ENCODE measurements around the gene TMEM132C. TPM values are rescaled to one million over a fixed set of nuclear protein-coding genes. Genes with fewer than 3 reads are reported as not detected.

Gene TMEM132C
- total RNA-seq, 6 experiments from 2014 or later, result 0.04 to 0.19 (median 0.06) TPM; not detected in 3

GRCh38 chr12:128549601-128550218 is 282.7 kb downstream of the TMEM132C start:
- TF ChIP-seq CTCF (IDR thresholded peaks at IDR 0.05), result no peak
- no peak for TF ChIP-seq POLR2A (IDR thresholded peaks at IDR 0.05)
- H3K27ac ChIP-seq, result no peak overlapping the region
- no peak overlapping the region for H3K4me3 ChIP-seq
- no peaks in the 10 kb centered on the region for H3K36me3 ChIP-seq
- intact Hi-C loops (cut with DNase I), result no loop called here
- H3K4me1 ChIP-seq, result no peaks in the 10 kb centered on the region
- ATAC-seq (no peak), DNase-seq (no peak)
- no peaks in the 10 kb centered on the region for H3K27me3 ChIP-seq
- H3K9me3 ChIP-seq, result no peaks in the 10 kb centered on the region
- WGBS (ENCODE audit: insufficient coverage, low coverage, low lambda C conversion rate, missing lambda C conversion rate), result 59% methylated on average over 12 of the region's 13 CpGs

- intact Hi-C loops (cut with DNase I), result no loop called here
- ATAC-seq, result no peak
These were observed 284.3 kb downstream of the TMEM132C start for GRCh38 chr12:128551266-128551665.

GRCh38 chr12:128554546-128555304 is 287.8 kb downstream of the TMEM132C start:
- intact Hi-C loops (cut with DNase I), result no loop called here
- no peak for ATAC-seq
- 22% methylated on average over 9 of the region's 12 CpGs for WGBS (ENCODE audit: insufficient coverage, low coverage, low lambda C conversion rate, missing lambda C conversion rate)

More at GRCh38 chr12:128551266-128551665, 284.3 kb downstream of the TMEM132C start:
- Histone ChIP-seq H3K36me3 (no peaks in the 10 kb centered on the region), H3K27me3 (no peaks in the 10 kb centered on the region), H3K4me3 (no peak overlapping the region), H3K9me3 (no peaks in the 10 kb centered on the region), H3K27ac (no peak overlapping the region), H3K4me1 (no peaks in the 10 kb centered on the region)
- DNase-seq, result no peak
- TF ChIP-seq CTCF (IDR thresholded peaks at IDR 0.05) (no peak), POLR2A (IDR thresholded peaks at IDR 0.05) (no peak)
- no CpG with 5 or more reads among the region's 9 CpGs for WGBS (ENCODE audit: insufficient coverage, low coverage, low lambda C conversion rate, missing lambda C conversion rate)

GRCh38 chr12:128557231-128557630 is 290.3 kb downstream of the TMEM132C start:
- Histone ChIP-seq H3K4me3 (no peak overlapping the region), H3K27me3 (no peaks in the 10 kb centered on the region), H3K9me3 (peaks cover 0 to 7% (median 0%) of the 10 kb centered on the region in 4 donors), H3K27ac (no peak overlapping the region), H3K36me3 (no peaks in the 10 kb centered on the region), H3K4me1 (no peaks in the 10 kb centered on the region)
- DNase-seq (no peak), ATAC-seq (no peak)
- intact Hi-C loops (cut with DNase I), result no loop called here
- TF ChIP-seq POLR2A (IDR thresholded peaks at IDR 0.05), result no peak
- no peak for TF ChIP-seq CTCF (IDR thresholded peaks at IDR 0.05)
- 14% methylated on average over 1 of the region's 1 CpG for WGBS (ENCODE audit: insufficient coverage, low coverage, low lambda C conversion rate, missing lambda C conversion rate)

More at GRCh38 chr12:128554546-128555304, 287.8 kb downstream of the TMEM132C start:
- Histone ChIP-seq H3K9me3 (peaks cover 0 to 7% (median 0%) of the 10 kb centered on the region in 4 donors), H3K4me1 (no peaks in the 10 kb centered on the region), H3K36me3 (no peaks in the 10 kb centered on the region), H3K27ac (no peak overlapping the region), H3K4me3 (no peak overlapping the region), H3K27me3 (no peaks in the 10 kb centered on the region)
- TF ChIP-seq POLR2A (IDR thresholded peaks at IDR 0.05) (no peak), CTCF (IDR thresholded peaks at IDR 0.05) (no peak)
- no peak for DNase-seq

Measured in right lobe of liver (tissue), 6 donors.